GM23338 (cell line): ENCODE measurements around the gene BRAF. TPM values are rescaled to one million over a fixed set of nuclear protein-coding genes. Genes with fewer than 3 reads are reported as not detected.

Source experiments
- ATAC-seq: fragments of 200-7000 bp; cut with Tn5 transposase; 3 replicates; pipeline ENCODE4 v1.9.1; 2020
- DNase-seq: peaks from one replicate; pipeline ENCODE4 v3.0.0-alpha.2; 2015; ENCODE audit warnings: low spot score
- H2AFZ ChIP-seq: fragments of 200-600 bp; sonication (generic); 2 replicates; pipeline ENCODE4 v1.8.0; 2016; ENCODE audit warnings: antibody characterized with exemption, mild to moderate bottlenecking, moderate library complexity
- H3F3A ChIP-seq: fragments of 200-600 bp; sonication (generic); replicated peaks from 2 replicates; pipeline ENCODE4 v1.8.0; 2017; ENCODE audit warnings: antibody characterized with exemption, mixed run types, low read depth
- H3K27ac ChIP-seq: fragments of 200-600 bp; sonication (generic); 2 replicates; pipeline ENCODE4 v1.6.1; 2016; ENCODE audit warnings: low read depth
- H3K27me3 ChIP-seq: fragments of 200-600 bp; sonication (generic); 2 replicates; pipeline ENCODE4 v1.8.0; 2016; ENCODE audit warnings: mild to moderate bottlenecking, mixed run types, moderate library complexity; ENCODE audit not compliant: insufficient read depth
- H3K36me3 ChIP-seq: fragments of 200-600 bp; sonication (generic); 2 replicates; pipeline ENCODE4 v1.8.0; 2016; ENCODE audit warnings: mild to moderate bottlenecking; ENCODE audit not compliant: insufficient read depth
- H3K4me1 ChIP-seq: fragments of 200-600 bp; sonication (generic); 2 replicates; pipeline ENCODE4 v1.8.0; 2016; ENCODE audit warnings: mild to moderate bottlenecking, moderate library complexity; ENCODE audit not compliant: insufficient read depth
- H3K4me2 ChIP-seq: fragments of 200-600 bp; sonication (generic); 2 replicates; pipeline ENCODE4 v1.7.1; 2017; ENCODE audit warnings: mixed run types
- H3K4me3 ChIP-seq: fragments of 200-600 bp; sonication (generic); 2 replicates; pipeline ENCODE4 v1.6.1; 2016; ENCODE audit warnings: mixed run types
- H3K79me2 ChIP-seq: fragments of 200-600 bp; sonication (generic); replicated peaks from 2 replicates; pipeline ENCODE4 v1.8.0; 2017; ENCODE audit warnings: mild to moderate bottlenecking; ENCODE audit not compliant: insufficient read depth
- H3K9me2 ChIP-seq: fragments of 200-600 bp; sonication (generic); 2 replicates; pipeline ENCODE4 v1.8.0; 2017; ENCODE audit not compliant: insufficient read depth
- H4K20me1 ChIP-seq: fragments of 200-600 bp; sonication (generic); replicated peaks from 2 replicates; pipeline ENCODE4 v1.8.0; 2017; ENCODE audit warnings: mild to moderate bottlenecking; ENCODE audit not compliant: insufficient read depth
- H3K27ac Mint-ChIP-seq: 2 replicates; pipeline ENCODE4 v1.8.0; 2020; ENCODE audit warnings: inconsistent platforms, mild to moderate bottlenecking, moderate library complexity, mixed read lengths
- H3K27me3 Mint-ChIP-seq: 3 replicates; pipeline ENCODE4 v1.8.0; 2022; ENCODE audit warnings: low read depth, mild to moderate bottlenecking, moderate library complexity, mixed read lengths, inconsistent platforms; ENCODE audit not compliant: insufficient read depth, poor library complexity
- H3K36me3 Mint-ChIP-seq: 3 replicates; pipeline ENCODE4 v1.8.0; 2021; ENCODE audit warnings: low read depth, mild to moderate bottlenecking, inconsistent platforms, moderate library complexity, mixed read lengths
- H3K4me1 Mint-ChIP-seq: 3 replicates; pipeline ENCODE4 v1.8.0; 2020; ENCODE audit warnings: mild to moderate bottlenecking, inconsistent platforms, mixed read lengths
- H3K4me3 Mint-ChIP-seq: 3 replicates; pipeline ENCODE4 v1.8.0; 2021; ENCODE audit warnings: moderate library complexity, mild to moderate bottlenecking, inconsistent platforms, mixed read lengths
- H3K9me3 Mint-ChIP-seq: 3 replicates; pipeline ENCODE4 v1.8.0; 2020; ENCODE audit warnings: moderate library complexity, mild to moderate bottlenecking, inconsistent platforms, mixed read lengths
- CREB1 ChIP-seq: fragments of 250-450 bp; sonication (Bioruptor Pico); IDR thresholded peaks from 2 replicates; pipeline ENCODE4 v1.5.0; 2020; ENCODE audit warnings: low read depth, mild to moderate bottlenecking, moderate library complexity
- CTCF ChIP-seq, 2 experiments: fragments of 200-600 bp in 1 of 2; sonication (generic) in 1 of 2; conservative IDR thresholded peaks; 2 replicates each; pipeline versions ENCODE4 v1.5.1 to v1.6.1; 2016 to 2017; ENCODE audit warnings: antibody characterized with exemption in 2 of 2, low read depth in 2 of 2, mild to moderate bottlenecking in 2 of 2, moderate library complexity in 1 of 2
- JUNB ChIP-seq: IDR thresholded peaks from one replicate; pipeline ENCODE4 v1.6.1; 2016; ENCODE audit warnings: antibody characterized with exemption; ENCODE audit not compliant: unreplicated experiment
- NANOG ChIP-seq: IDR thresholded peaks from 2 replicates; pipeline ENCODE4 v1.6.1; 2016; ENCODE audit warnings: antibody characterized with exemption, borderline replicate concordance
- STAT1 ChIP-seq: IDR thresholded peaks from one replicate; pipeline ENCODE4 v1.6.1; 2016; ENCODE audit warnings: antibody characterized with exemption; ENCODE audit not compliant: unreplicated experiment
- ZNF114 ChIP-seq: fragments of 250-450 bp; sonication (Bioruptor Pico); IDR thresholded peaks from 2 replicates; pipeline ENCODE4 v1.5.0; 2020; ENCODE audit warnings: mild to moderate bottlenecking, moderate library complexity
- ZNF331 ChIP-seq: fragments of 250-450 bp; sonication (Bioruptor Pico); IDR thresholded peaks from 2 replicates; pipeline ENCODE4 v1.5.0; 2020; ENCODE audit warnings: low read depth, mild to moderate bottlenecking, moderate library complexity
- polyA plus RNA-seq: library from polyadenylated mRNA; unstranded; fragments of >200 nt; fragmentation: Nextera tagmentation; extraction: Ambion mirVana; gene quantifications from 2 replicates; pipeline ENCODE4 v1.2.1, GENCODE V29; 2016
- total RNA-seq: library from RNA; depleted of rRNA; stranded (reverse); fragments of >200 nt; shearing (Covaris generic); gene quantifications from 2 replicates; pipeline ENCODE4 v1.2.3, GENCODE V29; 2014
- TF ChIP-seq, protein P1 (sequence below): IDR thresholded peaks from one replicate; pipeline ENCODE4 v1.6.1; 2018; ENCODE audit warnings: antibody characterized with exemption; ENCODE audit not compliant: unreplicated experiment
- TF ChIP-seq, protein P2 (sequence below): fragments of 250-450 bp; sonication (Bioruptor Pico); IDR thresholded peaks from 2 replicates; pipeline ENCODE4 v1.5.0; 2020; ENCODE audit warnings: mild to moderate bottlenecking, moderate library complexity

Gene BRAF
- total and polyA plus RNA-seq, 2 experiments from 2014 or later = 14.6 to 36.8 TPM

DNA sequence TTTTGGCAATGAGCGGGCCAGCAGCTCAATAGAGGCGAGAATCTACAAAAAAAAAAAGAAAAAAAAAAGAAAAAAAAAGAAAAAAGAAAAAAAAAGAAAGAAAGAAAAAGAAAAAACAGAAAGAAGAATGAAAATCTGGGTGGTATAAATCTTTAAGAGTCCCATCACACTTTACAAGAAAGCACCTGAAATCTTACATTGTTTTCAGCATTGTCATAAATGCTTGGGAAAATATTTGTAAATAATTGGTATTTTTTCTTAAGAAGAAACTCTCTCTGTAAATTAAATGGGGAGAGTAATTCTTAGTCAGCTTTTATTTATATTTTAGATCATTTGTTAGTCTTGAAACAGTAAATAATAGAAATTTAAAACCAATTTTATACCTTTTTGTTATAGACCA lies 190.0 kb downstream of the BRAF start (continued):
- TF ChIP-seq, protein P1, sequence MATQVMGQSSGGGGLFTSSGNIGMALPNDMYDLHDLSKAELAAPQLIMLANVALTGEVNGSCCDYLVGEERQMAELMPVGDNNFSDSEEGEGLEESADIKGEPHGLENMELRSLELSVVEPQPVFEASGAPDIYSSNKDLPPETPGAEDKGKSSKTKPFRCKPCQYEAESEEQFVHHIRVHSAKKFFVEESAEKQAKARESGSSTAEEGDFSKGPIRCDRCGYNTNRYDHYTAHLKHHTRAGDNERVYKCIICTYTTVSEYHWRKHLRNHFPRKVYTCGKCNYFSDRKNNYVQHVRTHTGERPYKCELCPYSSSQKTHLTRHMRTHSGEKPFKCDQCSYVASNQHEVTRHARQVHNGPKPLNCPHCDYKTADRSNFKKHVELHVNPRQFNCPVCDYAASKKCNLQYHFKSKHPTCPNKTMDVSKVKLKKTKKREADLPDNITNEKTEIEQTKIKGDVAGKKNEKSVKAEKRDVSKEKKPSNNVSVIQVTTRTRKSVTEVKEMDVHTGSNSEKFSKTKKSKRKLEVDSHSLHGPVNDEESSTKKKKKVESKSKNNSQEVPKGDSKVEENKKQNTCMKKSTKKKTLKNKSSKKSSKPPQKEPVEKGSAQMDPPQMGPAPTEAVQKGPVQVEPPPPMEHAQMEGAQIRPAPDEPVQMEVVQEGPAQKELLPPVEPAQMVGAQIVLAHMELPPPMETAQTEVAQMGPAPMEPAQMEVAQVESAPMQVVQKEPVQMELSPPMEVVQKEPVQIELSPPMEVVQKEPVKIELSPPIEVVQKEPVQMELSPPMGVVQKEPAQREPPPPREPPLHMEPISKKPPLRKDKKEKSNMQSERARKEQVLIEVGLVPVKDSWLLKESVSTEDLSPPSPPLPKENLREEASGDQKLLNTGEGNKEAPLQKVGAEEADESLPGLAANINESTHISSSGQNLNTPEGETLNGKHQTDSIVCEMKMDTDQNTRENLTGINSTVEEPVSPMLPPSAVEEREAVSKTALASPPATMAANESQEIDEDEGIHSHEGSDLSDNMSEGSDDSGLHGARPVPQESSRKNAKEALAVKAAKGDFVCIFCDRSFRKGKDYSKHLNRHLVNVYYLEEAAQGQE = no peak
- no peak for TF ChIP-seq ZNF114 (CRISPR knock-in tag)

GRCh38 chr7:140734096-140734495 lies 190.6 kb downstream of the BRAF start:
- ATAC-seq = no peak
- Mint-ChIP-seq H3K36me3 (peaks cover 9% of the 10 kb centered on the region; the same call in 1 of the 3 replicates), H3K27me3 (no peaks in the 10 kb centered on the region), H3K27ac (no peak overlapping the region), H3K4me3 (no peak overlapping the region), H3K4me1 (peaks cover 6% of the 10 kb centered on the region; the same call in 2 of the 3 replicates), H3K9me3 (no peaks in the 10 kb centered on the region)
- no peaks in the 10 kb centered on the region for H3K27me3 ChIP-seq
- no peak overlapping the region for H3K4me3 ChIP-seq
- H3K4me2 ChIP-seq = no peak overlapping the region
- no peak for DNase-seq
- H2AFZ ChIP-seq = no peak overlapping the region
- H3K79me2 ChIP-seq = no peaks in the 10 kb centered on the region
- H3F3A ChIP-seq = no peaks in the 10 kb centered on the region
- H3K4me1 ChIP-seq = no peaks in the 10 kb centered on the region
- H3K9me2 ChIP-seq = no peaks in the 10 kb centered on the region
- H3K27ac ChIP-seq = no peak overlapping the region
- no peaks in the 10 kb centered on the region for H4K20me1 ChIP-seq
- H3K36me3 ChIP-seq = no peaks in the 10 kb centered on the region
- TF ChIP-seq, protein P1 = no peak
- TF ChIP-seq ZNF331 (no peak), CTCF (conservative IDR thresholded peaks at IDR 0.05; ENCODE audit: low read depth in 2 of 2) (no peak), CREB1 (CRISPR knock-in tag) (no peak), STAT1 (no peak), NANOG (no peak), JUNB (no peak)
- TF ChIP-seq, protein P2, sequence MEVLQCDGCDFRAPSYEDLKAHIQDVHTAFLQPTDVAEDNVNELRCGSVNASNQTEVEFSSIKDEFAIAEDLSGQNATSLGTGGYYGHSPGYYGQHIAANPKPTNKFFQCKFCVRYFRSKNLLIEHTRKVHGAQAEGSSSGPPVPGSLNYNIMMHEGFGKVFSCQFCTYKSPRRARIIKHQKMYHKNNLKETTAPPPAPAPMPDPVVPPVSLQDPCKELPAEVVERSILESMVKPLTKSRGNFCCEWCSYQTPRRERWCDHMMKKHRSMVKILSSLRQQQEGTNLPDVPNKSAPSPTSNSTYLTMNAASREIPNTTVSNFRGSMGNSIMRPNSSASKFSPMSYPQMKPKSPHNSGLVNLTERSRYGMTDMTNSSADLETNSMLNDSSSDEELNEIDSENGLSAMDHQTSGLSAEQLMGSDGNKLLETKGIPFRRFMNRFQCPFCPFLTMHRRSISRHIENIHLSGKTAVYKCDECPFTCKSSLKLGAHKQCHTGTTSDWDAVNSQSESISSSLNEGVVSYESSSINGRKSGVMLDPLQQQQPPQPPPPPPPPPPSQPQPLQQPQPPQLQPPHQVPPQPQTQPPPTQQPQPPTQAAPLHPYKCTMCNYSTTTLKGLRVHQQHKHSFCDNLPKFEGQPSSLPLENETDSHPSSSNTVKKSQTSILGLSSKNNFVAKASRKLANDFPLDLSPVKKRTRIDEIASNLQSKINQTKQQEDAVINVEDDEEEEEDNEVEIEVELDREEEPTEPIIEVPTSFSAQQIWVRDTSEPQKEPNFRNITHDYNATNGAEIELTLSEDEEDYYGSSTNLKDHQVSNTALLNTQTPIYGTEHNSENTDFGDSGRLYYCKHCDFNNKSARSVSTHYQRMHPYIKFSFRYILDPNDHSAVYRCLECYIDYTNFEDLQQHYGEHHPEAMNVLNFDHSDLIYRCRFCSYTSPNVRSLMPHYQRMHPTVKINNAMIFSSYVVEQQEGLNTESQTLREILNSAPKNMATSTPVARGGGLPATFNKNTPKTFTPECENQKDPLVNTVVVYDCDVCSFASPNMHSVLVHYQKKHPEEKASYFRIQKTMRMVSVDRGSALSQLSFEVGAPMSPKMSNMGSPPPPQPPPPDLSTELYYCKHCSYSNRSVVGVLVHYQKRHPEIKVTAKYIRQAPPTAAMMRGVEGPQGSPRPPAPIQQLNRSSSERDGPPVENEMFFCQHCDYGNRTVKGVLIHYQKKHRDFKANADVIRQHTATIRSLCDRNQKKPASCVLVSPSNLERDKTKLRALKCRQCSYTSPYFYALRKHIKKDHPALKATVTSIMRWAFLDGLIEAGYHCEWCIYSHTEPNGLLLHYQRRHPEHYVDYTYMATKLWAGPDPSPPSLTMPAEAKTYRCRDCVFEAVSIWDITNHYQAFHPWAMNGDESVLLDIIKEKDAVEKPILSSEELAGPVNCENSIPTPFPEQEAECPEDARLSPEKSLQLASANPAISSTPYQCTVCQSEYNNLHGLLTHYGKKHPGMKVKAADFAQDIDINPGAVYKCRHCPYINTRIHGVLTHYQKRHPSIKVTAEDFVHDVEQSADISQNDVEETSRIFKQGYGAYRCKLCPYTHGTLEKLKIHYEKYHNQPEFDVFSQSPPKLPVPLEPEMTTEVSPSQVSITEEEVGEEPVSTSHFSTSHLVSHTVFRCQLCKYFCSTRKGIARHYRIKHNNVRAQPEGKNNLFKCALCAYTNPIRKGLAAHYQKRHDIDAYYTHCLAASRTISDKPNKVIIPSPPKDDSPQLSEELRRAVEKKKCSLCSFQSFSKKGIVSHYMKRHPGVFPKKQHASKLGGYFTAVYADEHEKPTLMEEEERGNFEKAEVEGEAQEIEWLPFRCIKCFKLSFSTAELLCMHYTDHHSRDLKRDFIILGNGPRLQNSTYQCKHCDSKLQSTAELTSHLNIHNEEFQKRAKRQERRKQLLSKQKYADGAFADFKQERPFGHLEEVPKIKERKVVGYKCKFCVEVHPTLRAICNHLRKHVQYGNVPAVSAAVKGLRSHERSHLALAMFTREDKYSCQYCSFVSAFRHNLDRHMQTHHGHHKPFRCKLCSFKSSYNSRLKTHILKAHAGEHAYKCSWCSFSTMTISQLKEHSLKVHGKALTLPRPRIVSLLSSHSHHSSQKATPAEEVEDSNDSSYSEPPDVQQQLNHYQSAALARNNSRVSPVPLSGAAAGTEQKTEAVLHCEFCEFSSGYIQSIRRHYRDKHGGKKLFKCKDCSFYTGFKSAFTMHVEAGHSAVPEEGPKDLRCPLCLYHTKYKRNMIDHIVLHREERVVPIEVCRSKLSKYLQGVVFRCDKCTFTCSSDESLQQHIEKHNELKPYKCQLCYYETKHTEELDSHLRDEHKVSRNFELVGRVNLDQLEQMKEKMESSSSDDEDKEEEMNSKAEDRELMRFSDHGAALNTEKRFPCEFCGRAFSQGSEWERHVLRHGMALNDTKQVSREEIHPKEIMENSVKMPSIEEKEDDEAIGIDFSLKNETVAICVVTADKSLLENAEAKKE = no peak
